Endodermal cell (in vitro differentiated cells): Measurements from ENCODE around the gene CNGB1. TPM values are rescaled to one million over a fixed set of nuclear protein-coding genes. Genes with fewer than 3 reads are reported as not detected.
A peak's percentile ranks its signal among the peaks of the same experiment; 100 is the strongest.

Source experiments
- DNase-seq: peaks from one replicate; pipeline ENCODE4 v3.0.0-alpha.2; 2017
- H3K27ac ChIP-seq: 2 replicates; pipeline ENCODE4 v1.5.1; 2013; ENCODE audit warnings: mild to moderate bottlenecking, low read depth, low read length, moderate library complexity
- H3K27me3 ChIP-seq: 2 replicates; pipeline ENCODE4 v1.6.1; 2013; ENCODE audit warnings: mild to moderate bottlenecking, low read length, moderate library complexity; ENCODE audit not compliant: insufficient read depth, control insufficient read depth, poor library complexity, severe bottlenecking
- H3K36me3 ChIP-seq: 2 replicates; pipeline ENCODE4 v1.7.0; 2013; ENCODE audit warnings: mild to moderate bottlenecking, low read length, moderate library complexity; ENCODE audit not compliant: control insufficient read depth, insufficient read depth
- H3K4me1 ChIP-seq: one replicate; pipeline ENCODE4 v1.7.0; 2013; ENCODE audit warnings: low read length; ENCODE audit not compliant: control insufficient read depth, insufficient read depth
- H3K4me3 ChIP-seq: 2 replicates; pipeline ENCODE4 v1.5.1; 2013; ENCODE audit warnings: mild to moderate bottlenecking, low read length, moderate library complexity
- H3K9ac ChIP-seq: 2 replicates; pipeline ENCODE4 v1.6.1; 2013; ENCODE audit warnings: mild to moderate bottlenecking, low read length, moderate library complexity; ENCODE audit not compliant: poor library complexity, severe bottlenecking; ENCODE audit errors: extremely low read depth
- H3K9me3 ChIP-seq: 2 replicates; pipeline ENCODE4 v1.6.1; 2013; ENCODE audit warnings: mild to moderate bottlenecking, low read length, moderate library complexity; ENCODE audit not compliant: control insufficient read depth
- H3K27ac Mint-ChIP-seq: 2 replicates; pipeline ENCODE4 v1.8.0; 2020; ENCODE audit warnings: mixed read lengths
- H3K27me3 Mint-ChIP-seq: 2 replicates; pipeline ENCODE4 v1.8.0; 2021; ENCODE audit warnings: mild to moderate bottlenecking, mixed read lengths; ENCODE audit not compliant: insufficient read depth
- H3K36me3 Mint-ChIP-seq: 2 replicates; pipeline ENCODE4 v1.8.0; 2020; ENCODE audit warnings: low read depth, mixed read lengths
- H3K4me1 Mint-ChIP-seq: 2 replicates; pipeline ENCODE4 v1.8.0; 2020; ENCODE audit warnings: mixed read lengths
- H3K4me3 Mint-ChIP-seq: 2 replicates; pipeline ENCODE4 v1.8.0; 2020; ENCODE audit warnings: mild to moderate bottlenecking, moderate library complexity, mixed read lengths
- H3K9me3 Mint-ChIP-seq: 2 replicates; pipeline ENCODE4 v1.8.0; 2020; ENCODE audit warnings: mild to moderate bottlenecking, mixed read lengths
- CTCF ChIP-seq: fragments of 200-600 bp; sonication (generic); conservative IDR thresholded peaks from 2 replicates; pipeline ENCODE4 v1.5.0; 2021; ENCODE audit warnings: antibody characterized with exemption, mild to moderate bottlenecking
- WGBS, 2 experiments: methylation state at CpG; one replicate each; pipeline versions ENCODE4 v1.1.5 to v1.1.7; 2013; ENCODE audit warnings: missing lambda C conversion rate in 2 of 2, mixed read lengths in 1 of 2; ENCODE audit not compliant: insufficient coverage in 1 of 2, insufficient read length in 1 of 2; 5-methylcytosine and 5-hydroxymethylcytosine counted together
- total RNA-seq, 2 donors: library from RNA; stranded (reverse); fragmentation: NEBNext Ultra II Directional in 1 of 2; extraction: Animal tissue kit (Norgen Biotek cat#: 25700) in 1 of 2; gene quantifications; 2 replicates in 1 of 2; 3 replicates in 1 of 2; pipeline ENCODE4 v1.2.1, GENCODE V29; 2021

CNGB1 gene
- total RNA-seq, 2 donors from 2014 or later: 0.29 to 0.60 TPM

- no peak overlapping the region for H3K27ac Mint-ChIP-seq
- no peak overlapping the region for H3K9ac ChIP-seq
- no peaks in the 10 kb centered on the region for H3K9me3 ChIP-seq
- TF ChIP-seq CTCF: peak; percentile 49
- H3K36me3 Mint-ChIP-seq: no peaks in the 10 kb centered on the region
- no peak for DNase-seq
- no peaks in the 10 kb centered on the region for H3K27me3 Mint-ChIP-seq
- no peaks in the 10 kb centered on the region for H3K27me3 ChIP-seq
- no peak overlapping the region for H3K4me3 Mint-ChIP-seq
- no peaks in the 10 kb centered on the region for H3K36me3 ChIP-seq
- no peaks in the 10 kb centered on the region for H3K9me3 Mint-ChIP-seq
- peaks cover 12% of the 10 kb centered on the region for H3K4me1 ChIP-seq
- no peak overlapping the region for H3K4me3 ChIP-seq
- no peak overlapping the region for H3K27ac ChIP-seq
- 87 to 89% methylated on average over 6 to 12 of the region's 12 CpGs for WGBS, 2 experiments
- H3K4me1 Mint-ChIP-seq: peaks cover 34% of the 10 kb centered on the region
These were observed 15.2 kb downstream of the CNGB1 start for GRCh38 chr16:57955572-57956188.

DNA sequence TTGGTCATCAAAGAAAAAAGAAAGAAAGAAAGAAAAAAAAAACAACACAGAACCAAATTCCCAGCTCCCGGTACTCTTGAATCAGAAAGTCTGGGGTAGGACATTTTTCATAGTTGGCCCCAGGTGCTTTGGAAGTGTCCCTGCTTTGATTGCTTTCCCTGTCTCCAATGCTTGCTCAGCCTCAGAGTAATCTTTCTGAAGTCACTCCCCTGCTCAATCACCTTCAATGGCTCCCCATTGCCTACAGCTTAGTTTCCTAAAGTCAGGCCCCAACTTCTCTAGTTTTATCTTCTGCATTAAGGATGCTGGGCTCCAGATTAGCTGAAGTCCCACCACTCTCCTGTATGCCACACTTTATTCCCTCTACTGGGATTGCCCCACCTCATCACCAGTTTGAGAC lies 17.1 kb downstream of the CNGB1 start:
- Mint-ChIP-seq H3K36me3 (no peaks in the 10 kb centered on the region), H3K27ac (no peak overlapping the region), H3K9me3 (no peaks in the 10 kb centered on the region), H3K4me1 (peaks cover 29% of the 10 kb centered on the region), H3K27me3 (no peaks in the 10 kb centered on the region), H3K4me3 (no peak overlapping the region)
- DNase-seq: no peak
- no peak for TF ChIP-seq CTCF
- Histone ChIP-seq H3K4me1 (peaks cover 12% of the 10 kb centered on the region), H3K9me3 (no peaks in the 10 kb centered on the region), H3K36me3 (no peaks in the 10 kb centered on the region), H3K27me3 (no peaks in the 10 kb centered on the region), H3K9ac (no peak overlapping the region), H3K27ac (no peak overlapping the region), H3K4me3 (no peak overlapping the region)
- 100% methylated on average over 1 of the region's 1 CpG for WGBS, 2 experiments

GRCh38 chr16:57952909-57953308 lies 18.0 kb downstream of the CNGB1 start:
- Mint-ChIP-seq H3K4me1 (peaks cover 22% of the 10 kb centered on the region), H3K36me3 (no peaks in the 10 kb centered on the region), H3K27me3 (no peaks in the 10 kb centered on the region), H3K27ac (no peak overlapping the region), H3K9me3 (no peaks in the 10 kb centered on the region), H3K4me3 (no peak overlapping the region)
- no peak for DNase-seq
- no peaks in the 10 kb centered on the region for H3K36me3 ChIP-seq
- no peaks in the 10 kb centered on the region for H3K27me3 ChIP-seq
- H3K9ac ChIP-seq: no peak overlapping the region
- WGBS, 2 experiments: 93% methylated on average over 4 to 9 of the region's 9 CpGs
- no peak overlapping the region for H3K27ac ChIP-seq
- H3K4me3 ChIP-seq: no peak overlapping the region
- no peaks in the 10 kb centered on the region for H3K9me3 ChIP-seq
- no peak for TF ChIP-seq CTCF
- H3K4me1 ChIP-seq: peaks cover 8% of the 10 kb centered on the region
